GM12878 (cell line): ENCODE measurements around the gene CARD10. TPM values are rescaled to one million over a fixed set of nuclear protein-coding genes. Genes with fewer than 3 reads are reported as not detected.

Source experiments
- ATAC-seq: fragments of 200-7000 bp; cut with Tn5 transposase; 3 replicates; pipeline ENCODE4 v1.9.1; 2020; ENCODE audit warnings: mild to moderate bottlenecking, moderate library complexity
- BruUV-seq: library from RNA; stranded (reverse); fragments of 400-500 nt; replicated peaks from 2 replicates; lab custom pipeline; 2021; lab: Mats Ljungman, UMichigan
- CTCF ChIA-PET: fragments of 300-600 bp; sonication (Branson Sonifier 250); formaldehyde crosslinking; extraction: SDS; loops from one replicate; lab custom pipeline; 2021; ENCODE audit warnings: inconsistent platforms; lab: Yijun Ruan, JAX
- POLR2A ChIA-PET: fragments of 350-600 bp; formaldehyde crosslinking; extraction: SDS; loops from one replicate; lab custom pipeline; 2021; ENCODE audit warnings: inconsistent platforms; lab: Charles Lee
- RAD21 ChIA-PET: fragments of 300-600 bp; sonication (Branson Sonifier 250); formaldehyde crosslinking; loops from one replicate; lab custom pipeline; 2023; ENCODE audit warnings: antibody characterized with exemption; ENCODE audit not compliant: unreplicated experiment; lab: Charles Lee
- SMC1A ChIA-PET: fragments of 300-600 bp; sonication (Branson Sonifier 250); formaldehyde crosslinking; loops from one replicate; lab custom pipeline; 2023; ENCODE audit not compliant: unreplicated experiment, uncharacterized antibody; lab: Charles Lee
- DNase-seq: peaks from one replicate; pipeline ENCODE4 v3.0.0-alpha.2; 2011; ENCODE audit warnings: low read depth, low spot score
- FAIRE-seq: peaks from 3 replicates; lab custom pipeline; 2011; peaks lifted over from hg19 to GRCh38; lab: Jason Lieb, UNC
- H2AFZ ChIP-seq: 2 replicates; pipeline ENCODE4 v1.6.0; 2011; ENCODE audit warnings: low read depth, low read length, control low read depth; ENCODE audit not compliant: control insufficient read depth
- H3K27ac ChIP-seq: 2 replicates; pipeline ENCODE4 v1.5.1; 2011; ENCODE audit warnings: control low read depth; ENCODE audit not compliant: control insufficient read depth, insufficient read depth
- H3K27me3 ChIP-seq, 2 experiments: replicated peaks in 1 of 2; 2 replicates each; pipeline versions ENCODE4 v1.6.0 to v1.6.1; 2011; ENCODE audit warnings: low read length in 1 of 2; ENCODE audit not compliant: control insufficient read depth in 2 of 2, insufficient read depth in 2 of 2
- H3K36me3 ChIP-seq, 2 experiments: 2 replicates each; pipeline ENCODE4 v1.5.1; 2011; ENCODE audit warnings: low read length in 1 of 2; ENCODE audit not compliant: control insufficient read depth in 2 of 2, insufficient read depth in 2 of 2
- H3K4me1 ChIP-seq: 2 replicates; pipeline ENCODE4 v1.6.1; 2011; ENCODE audit warnings: mild to moderate bottlenecking, low read length, moderate library complexity, mixed read lengths; ENCODE audit not compliant: control insufficient read depth, insufficient read depth
- H3K4me2 ChIP-seq: 2 replicates; pipeline ENCODE4 v1.6.0; 2011; ENCODE audit warnings: control low read depth; ENCODE audit not compliant: control insufficient read depth, insufficient read depth
- H3K4me3 ChIP-seq: fragments of 200-600 bp; sonication (generic); 2 replicates; pipeline ENCODE4 v1.5.1; 2016
- H3K79me2 ChIP-seq: 2 replicates; pipeline ENCODE4 v1.6.0; 2011; ENCODE audit warnings: low read length; ENCODE audit not compliant: control insufficient read depth, insufficient read depth
- H3K9ac ChIP-seq: 2 replicates; pipeline ENCODE4 v1.8.0; 2011; ENCODE audit warnings: low read length, control low read depth, mixed read lengths; ENCODE audit not compliant: control insufficient read depth, insufficient read depth
- H3K9me3 ChIP-seq: replicated peaks from 3 replicates; pipeline ENCODE4 v1.5.1; 2011; ENCODE audit warnings: mild to moderate bottlenecking, low read length; ENCODE audit not compliant: control insufficient read depth, insufficient read depth
- H4K20me1 ChIP-seq: 2 replicates; pipeline ENCODE4 v1.6.0; 2011; ENCODE audit not compliant: control insufficient read depth, insufficient read depth
- BRCA1 ChIP-seq: IDR thresholded peaks from 2 replicates; pipeline ENCODE4 v1.6.1; 2011; ENCODE audit warnings: low read depth, low read length, improper control_type of control experiment
- CHD1 ChIP-seq: IDR thresholded peaks from 2 replicates; pipeline ENCODE4 v1.6.1; 2012; ENCODE audit warnings: low read depth, low read length, improper control_type of control experiment
- CHD2 ChIP-seq: IDR thresholded peaks from 2 replicates; pipeline ENCODE4 v1.6.1; 2011; ENCODE audit warnings: low read depth, low read length, improper control_type of control experiment, borderline replicate concordance
- FOXK2 ChIP-seq: fragments of 450-650 bp; IDR thresholded peaks from 2 replicates; pipeline ENCODE4 v1.6.1; 2017; ENCODE audit warnings: mild to moderate bottlenecking, moderate library complexity
- HDAC6 ChIP-seq: fragments of 200-600 bp; sonication (generic); IDR thresholded peaks from one replicate; pipeline ENCODE4 v1.8.0; 2017; ENCODE audit warnings: antibody characterized with exemption; ENCODE audit not compliant: unreplicated experiment
- JUND ChIP-seq: IDR thresholded peaks from 2 replicates; pipeline ENCODE4 v1.6.1; 2012; ENCODE audit warnings: low read depth, mild to moderate bottlenecking, low read length, improper control_type of control experiment, moderate library complexity
- KLF5 ChIP-seq: fragments of 450-650 bp; IDR thresholded peaks from 2 replicates; pipeline ENCODE4 v1.6.1; 2014; ENCODE audit warnings: mild to moderate bottlenecking; ENCODE audit not compliant: partially characterized antibody
- MYB ChIP-seq: fragments of 150-350 bp; IDR thresholded peaks from 2 replicates; pipeline ENCODE4 v1.6.1; 2014; ENCODE audit warnings: mild to moderate bottlenecking, low read depth, low read length, borderline replicate concordance
- NFIC ChIP-seq: IDR thresholded peaks from 2 replicates; pipeline ENCODE4 v1.6.1; 2012; ENCODE audit warnings: low read depth, mild to moderate bottlenecking, inconsistent platforms, low read length, moderate library complexity
- RCOR1 ChIP-seq: conservative IDR thresholded peaks from 2 replicates; pipeline ENCODE4 v1.6.1; 2012; ENCODE audit warnings: low read depth, low read length, improper control_type of control experiment
- RUNX3 ChIP-seq: IDR thresholded peaks from 2 replicates; pipeline ENCODE4 v1.6.1; 2012; ENCODE audit warnings: low read length, inconsistent platforms
- SREBF1 ChIP-seq: IDR thresholded peaks from 2 replicates; pipeline ENCODE4 v1.6.1; 2012; ENCODE audit warnings: mild to moderate bottlenecking, low read length
- SRF ChIP-seq, 2 experiments: IDR thresholded peaks; 2 replicates each; pipeline ENCODE4 v1.6.1; 2011; ENCODE audit warnings: low read depth in 2 of 2, low read length in 2 of 2, mild to moderate bottlenecking in 1 of 2, moderate library complexity in 1 of 2
- SUPT20H ChIP-seq: IDR thresholded peaks from 2 replicates; pipeline ENCODE4 v1.6.1; 2011; ENCODE audit warnings: low read depth, mild to moderate bottlenecking, low read length, moderate library complexity, borderline replicate concordance; ENCODE audit not compliant: control insufficient read depth
- TAF1 ChIP-seq: IDR thresholded peaks from 2 replicates; pipeline ENCODE4 v1.6.1; 2011; ENCODE audit warnings: mild to moderate bottlenecking, low read depth, low read length, borderline replicate concordance
- ZNF207 ChIP-seq: fragments of 450-650 bp; IDR thresholded peaks from 2 replicates; pipeline ENCODE4 v1.6.1; 2014; ENCODE audit warnings: antibody characterized with exemption, mild to moderate bottlenecking, borderline replicate concordance
- ZNF274 ChIP-seq: IDR thresholded peaks from one replicate; pipeline ENCODE4 v1.8.0; 2011; ENCODE audit not compliant: insufficient read length, insufficient read depth
- WGBS: methylation state at CpG from one replicate; pipeline ENCODE4 v1.1.6; 2016; ENCODE audit warnings: low lambda C conversion rate; ENCODE audit not compliant: insufficient replicate concordance, insufficient coverage; ENCODE audit errors: missing lambda C conversion rate; 5-methylcytosine and 5-hydroxymethylcytosine counted together
- in situ Hi-C: fragments of 300-500 bp; cut with MboI; formaldehyde crosslinking; loops from 9 replicates; pipeline ENCODE4 v1.14.3; 2018; ENCODE audit warnings: mixed read lengths
- intact Hi-C: fragments of 100-400 bp; cut with micrococcal nuclease; formaldehyde crosslinking; loops from one replicate; pipeline ENCODE4 v1.14.2; 2022; ENCODE audit not compliant: unreplicated experiment
- polyA plus RNA-seq, 11 experiments: library from polyadenylated mRNA; depleted of rRNA in 4 of 11; unstranded in 6 of 11; stranded (reverse) in 5 of 11; fragments of >200 nt; fragmentation: Nextera tagmentation in 4 of 11; fragmentation: Illumina TruSeq in 1 of 11; extraction: Ambion mirVana in 4 of 11; extraction: Trizol in 1 of 11; gene quantifications; 1 replicate in 1 of 11; 2 replicates in 10 of 11; pipeline versions ENCODE4 v1.2.1 to v1.2.3, GENCODE V29; 2011 to 2016; ENCODE audit warnings: inconsistent platforms in 2 of 11, missing spikeins in 2 of 11, low read depth in 1 of 11
- total RNA-seq, 4 experiments: library from RNA; depleted of rRNA in 3 of 4; stranded (reverse); fragments of >200 nt in 3 of 4; fragmentation: Illumina TruSeq in 1 of 4; extraction: Trizol in 1 of 4; gene quantifications; 2 replicates each; pipeline versions ENCODE4 v1.2.1 to v1.2.3, GENCODE V29; 2013 to 2021
- TF ChIP-seq, protein P1 (sequence below): fragments of 450-650 bp; IDR thresholded peaks from 2 replicates; pipeline ENCODE4 v1.6.1; 2017; ENCODE audit warnings: mild to moderate bottlenecking, moderate library complexity

The CARD10 gene
- total and polyA plus RNA-seq, 10 of the 15 experiments (the other 5 are each of a cell fraction or from before 2014, with no cell fraction given): 0.08 to 0.10 (median 0.10) TPM; not detected in 7

DNA sequence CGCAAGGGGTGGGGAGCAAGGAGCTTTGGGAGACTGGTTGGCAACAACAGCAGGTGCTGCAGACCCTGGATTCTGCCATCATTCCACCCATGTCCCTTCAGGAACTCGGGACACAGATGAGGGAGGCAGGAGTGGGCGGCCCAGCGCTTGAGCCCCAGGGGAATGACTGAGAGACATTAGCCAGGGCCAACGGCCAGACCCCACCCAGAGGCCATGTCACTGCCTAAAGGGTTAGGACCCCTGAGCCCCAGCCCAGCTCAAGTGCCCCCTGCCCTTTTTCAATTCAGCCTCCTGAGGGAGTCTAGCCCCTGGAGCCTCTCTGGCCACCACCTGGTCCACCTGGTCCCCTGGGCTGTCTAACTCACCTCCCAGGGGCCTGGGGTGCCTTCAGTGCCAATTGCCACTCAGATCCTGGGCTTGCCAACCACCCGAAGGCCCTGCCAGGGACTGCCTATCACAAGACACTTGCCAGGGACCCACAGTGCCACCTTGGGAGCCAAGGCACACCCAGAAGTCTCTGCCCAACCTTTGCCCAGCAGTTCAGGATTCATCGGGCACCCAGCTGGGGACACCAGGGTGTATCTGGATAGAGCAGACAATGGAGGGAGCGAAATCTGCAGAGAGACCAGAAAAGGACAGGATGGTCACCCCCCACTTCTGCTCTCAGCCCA lies 49.7 kb downstream of the CARD10 start:
- no peak for DNase-seq
- H3K4me2 ChIP-seq: no peak overlapping the region
- no peak overlapping the region for H2AFZ ChIP-seq
- ChIA-PET CTCF (interaction anchor here (1.0 to 1.5 kb wide), 3 partner anchors 69 to 123 kb away, joined by 3 to 7 read pairs (median 4); no protein-coding TSS in a partner anchor), SMC1A (interaction anchor here (1.3 kb wide), 1 partner anchor 28 kb away, joined by 3 read pairs; no protein-coding TSS in a partner anchor), RAD21 (no interaction called here), POLR2A (no interaction called here)
- no peak overlapping the region for H3K9ac ChIP-seq
- 87% methylated on average over 8 of the region's 8 CpGs for WGBS
- no peak overlapping the region for H3K27ac ChIP-seq
- H3K4me3 ChIP-seq: no peak overlapping the region
- no peak for ATAC-seq
- H4K20me1 ChIP-seq: no peaks in the 10 kb centered on the region; the same call in 1 of the 2 replicates
- H3K4me1 ChIP-seq: peaks cover 4% of the 10 kb centered on the region
- H3K9me3 ChIP-seq: no peaks in the 10 kb centered on the region
- intact Hi-C loops: no loop called here
- no peaks in the 10 kb centered on the region for H3K27me3 ChIP-seq
- no peak for FAIRE-seq
- H3K36me3 ChIP-seq: peaks cover 11 to 13% of the 10 kb centered on the region in 2 experiments; a peak in 3 of 4 replicates
- no TSS peak for BruUV-seq
- TF ChIP-seq KLF5: no peak
- TF ChIP-seq ZNF207: no peak
- TF ChIP-seq, protein P1, sequence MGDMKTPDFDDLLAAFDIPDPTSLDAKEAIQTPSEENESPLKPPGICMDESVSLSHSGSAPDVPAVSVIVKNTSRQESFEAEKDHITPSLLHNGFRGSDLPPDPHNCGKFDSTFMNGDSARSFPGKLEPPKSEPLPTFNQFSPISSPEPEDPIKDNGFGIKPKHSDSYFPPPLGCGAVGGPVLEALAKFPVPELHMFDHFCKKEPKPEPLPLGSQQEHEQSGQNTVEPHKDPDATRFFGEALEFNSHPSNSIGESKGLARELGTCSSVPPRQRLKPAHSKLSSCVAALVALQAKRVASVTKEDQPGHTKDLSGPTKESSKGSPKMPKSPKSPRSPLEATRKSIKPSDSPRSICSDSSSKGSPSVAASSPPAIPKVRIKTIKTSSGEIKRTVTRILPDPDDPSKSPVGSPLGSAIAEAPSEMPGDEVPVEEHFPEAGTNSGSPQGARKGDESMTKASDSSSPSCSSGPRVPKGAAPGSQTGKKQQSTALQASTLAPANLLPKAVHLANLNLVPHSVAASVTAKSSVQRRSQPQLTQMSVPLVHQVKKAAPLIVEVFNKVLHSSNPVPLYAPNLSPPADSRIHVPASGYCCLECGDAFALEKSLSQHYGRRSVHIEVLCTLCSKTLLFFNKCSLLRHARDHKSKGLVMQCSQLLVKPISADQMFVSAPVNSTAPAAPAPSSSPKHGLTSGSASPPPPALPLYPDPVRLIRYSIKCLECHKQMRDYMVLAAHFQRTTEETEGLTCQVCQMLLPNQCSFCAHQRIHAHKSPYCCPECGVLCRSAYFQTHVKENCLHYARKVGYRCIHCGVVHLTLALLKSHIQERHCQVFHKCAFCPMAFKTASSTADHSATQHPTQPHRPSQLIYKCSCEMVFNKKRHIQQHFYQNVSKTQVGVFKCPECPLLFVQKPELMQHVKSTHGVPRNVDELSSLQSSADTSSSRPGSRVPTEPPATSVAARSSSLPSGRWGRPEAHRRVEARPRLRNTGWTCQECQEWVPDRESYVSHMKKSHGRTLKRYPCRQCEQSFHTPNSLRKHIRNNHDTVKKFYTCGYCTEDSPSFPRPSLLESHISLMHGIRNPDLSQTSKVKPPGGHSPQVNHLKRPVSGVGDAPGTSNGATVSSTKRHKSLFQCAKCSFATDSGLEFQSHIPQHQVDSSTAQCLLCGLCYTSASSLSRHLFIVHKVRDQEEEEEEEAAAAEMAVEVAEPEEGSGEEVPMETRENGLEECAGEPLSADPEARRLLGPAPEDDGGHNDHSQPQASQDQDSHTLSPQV: no peak
- TF ChIP-seq TAF1: no peak
- no peak for TF ChIP-seq SUPT20H
- no peak for TF ChIP-seq HDAC6
- TF ChIP-seq CHD1: no peak
- no peak for TF ChIP-seq FOXK2
- TF ChIP-seq RUNX3: no peak
- no peak for TF ChIP-seq RCOR1
- TF ChIP-seq SREBF1: no peak
- no peak for TF ChIP-seq MYB
- TF ChIP-seq NFIC: no peak
- TF ChIP-seq ZNF274: no peak
- TF ChIP-seq SRF (IDR thresholded peaks at IDR 0.05; ENCODE audit: low read depth in 2 of 2, low read length in 2 of 2): no peak
- no peak for TF ChIP-seq CHD2
- TF ChIP-seq JUND: no peak
- TF ChIP-seq BRCA1: no peak
- H3K79me2 ChIP-seq: no peaks in the 10 kb centered on the region
- in situ Hi-C loops: no loop called here
